ENCODE measurements around the gene OXT.
"Not testable (repeated sequence)": the region's sequence is repeated elsewhere in the genome, so short reads cannot be mapped to it uniquely, and the experiment has no call there.

Gene OXT

DNA sequence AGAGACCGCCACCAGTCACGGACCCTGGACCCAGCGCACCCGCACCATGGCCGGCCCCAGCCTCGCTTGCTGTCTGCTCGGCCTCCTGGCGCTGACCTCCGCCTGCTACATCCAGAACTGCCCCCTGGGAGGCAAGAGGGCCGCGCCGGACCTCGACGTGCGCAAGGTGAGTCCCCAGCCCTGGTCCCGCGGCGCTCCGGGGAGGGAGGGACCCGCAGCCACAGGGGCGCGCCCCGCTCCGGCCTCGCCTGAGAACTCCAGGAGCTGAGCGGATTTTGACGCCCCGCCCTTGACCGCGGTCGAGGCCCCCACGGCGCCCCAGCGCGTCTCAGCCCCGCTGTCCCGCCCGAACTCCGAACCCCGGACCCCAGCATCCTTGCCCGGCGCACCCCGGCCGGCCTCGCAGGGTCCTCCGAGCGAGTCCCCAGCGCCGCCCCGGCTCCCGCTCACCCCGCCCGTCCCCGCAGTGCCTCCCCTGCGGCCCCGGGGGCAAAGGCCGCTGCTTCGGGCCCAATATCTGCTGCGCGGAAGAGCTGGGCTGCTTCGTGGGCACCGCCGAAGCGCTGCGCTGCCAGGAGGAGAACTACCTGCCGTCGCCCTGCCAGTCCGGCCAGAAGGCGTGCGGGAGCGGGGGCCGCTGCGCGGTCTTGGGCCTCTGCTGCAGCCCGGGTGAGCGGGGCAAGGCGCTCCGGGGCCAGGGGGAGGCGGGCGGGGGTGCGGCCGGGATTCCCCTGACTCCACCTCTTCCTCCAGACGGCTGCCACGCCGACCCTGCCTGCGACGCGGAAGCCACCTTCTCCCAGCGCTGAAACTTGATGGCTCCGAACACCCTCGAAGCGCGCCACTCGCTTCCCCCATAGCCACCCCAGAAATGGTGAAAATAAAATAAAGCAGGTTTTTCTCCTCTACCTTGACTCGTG lies at the start of gene OXT:
Gene OXT (plus strand): TSS at position 11 of the 920 bp plus-strand sequence. CDS start 36 bp downstream, at position 47.
- no peak within 1 kb of the TSS; the same call in 1 of the 2 replicates for H3K4me3 ChIP-seq (ENCODE audit: low read depth, low read length)
- TF ChIP-seq, protein P1, sequence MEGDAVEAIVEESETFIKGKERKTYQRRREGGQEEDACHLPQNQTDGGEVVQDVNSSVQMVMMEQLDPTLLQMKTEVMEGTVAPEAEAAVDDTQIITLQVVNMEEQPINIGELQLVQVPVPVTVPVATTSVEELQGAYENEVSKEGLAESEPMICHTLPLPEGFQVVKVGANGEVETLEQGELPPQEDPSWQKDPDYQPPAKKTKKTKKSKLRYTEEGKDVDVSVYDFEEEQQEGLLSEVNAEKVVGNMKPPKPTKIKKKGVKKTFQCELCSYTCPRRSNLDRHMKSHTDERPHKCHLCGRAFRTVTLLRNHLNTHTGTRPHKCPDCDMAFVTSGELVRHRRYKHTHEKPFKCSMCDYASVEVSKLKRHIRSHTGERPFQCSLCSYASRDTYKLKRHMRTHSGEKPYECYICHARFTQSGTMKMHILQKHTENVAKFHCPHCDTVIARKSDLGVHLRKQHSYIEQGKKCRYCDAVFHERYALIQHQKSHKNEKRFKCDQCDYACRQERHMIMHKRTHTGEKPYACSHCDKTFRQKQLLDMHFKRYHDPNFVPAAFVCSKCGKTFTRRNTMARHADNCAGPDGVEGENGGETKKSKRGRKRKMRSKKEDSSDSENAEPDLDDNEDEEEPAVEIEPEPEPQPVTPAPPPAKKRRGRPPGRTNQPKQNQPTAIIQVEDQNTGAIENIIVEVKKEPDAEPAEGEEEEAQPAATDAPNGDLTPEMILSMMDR (IDR thresholded peaks at IDR 0.05; ENCODE audit: insufficient read depth, low read depth, low read length, missing control alignments), result no peak
- DNase-seq (ENCODE audit: low read depth), result no peak

DNA sequence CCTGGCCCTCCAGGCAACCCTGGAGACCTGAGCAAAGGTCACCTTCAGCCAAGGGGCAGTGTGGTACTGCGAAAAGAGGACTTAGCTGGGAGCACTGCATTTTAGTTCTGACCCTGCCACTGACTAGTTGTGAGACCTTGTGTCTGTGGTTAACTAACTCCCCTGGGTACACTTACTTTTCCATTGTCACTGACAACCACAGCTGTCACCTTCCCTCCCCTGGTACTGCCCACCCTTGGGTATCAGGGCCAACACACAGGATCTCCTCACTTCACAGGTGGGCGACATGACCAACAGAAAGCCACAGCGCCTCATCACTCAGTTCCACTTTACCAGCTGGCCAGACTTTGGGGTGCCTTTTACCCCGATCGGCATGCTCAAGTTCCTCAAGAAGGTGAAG lies 49.6 kb upstream of the OXT start:
- H3K4me3 ChIP-seq (ENCODE audit: low read depth, low read length), result no peak overlapping the region
- DNase-seq (ENCODE audit: low read depth), result no peak
- TF ChIP-seq, protein P1 (IDR thresholded peaks at IDR 0.05; ENCODE audit: insufficient read depth, low read depth, low read length, missing control alignments), result no peak

GRCh38 chr20:3022559-3023490 lies 48.6 kb upstream of the OXT start:
- not testable (repeated sequence) for H3K4me3 ChIP-seq (ENCODE audit: low read depth, low read length); DNase-seq (ENCODE audit: low read depth)

DNA sequence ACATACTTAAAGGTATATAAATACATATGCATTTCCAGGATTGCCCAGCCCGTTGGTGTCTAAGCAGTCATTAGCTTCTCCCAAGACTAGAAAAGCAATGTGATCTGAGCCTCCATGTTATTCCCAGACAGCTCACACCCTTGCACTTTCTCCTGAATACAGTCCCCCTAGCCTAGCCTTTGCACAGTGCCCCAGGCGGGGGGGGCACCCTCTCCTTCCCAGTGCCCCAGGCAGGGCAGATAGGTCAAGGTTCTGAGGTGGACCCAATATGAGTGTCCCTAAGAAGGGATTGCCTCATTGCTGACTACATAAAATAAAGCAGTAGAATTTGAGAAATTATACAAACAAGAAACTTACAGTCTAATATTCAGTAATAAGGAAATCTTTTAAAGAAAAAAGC lies 43.4 kb upstream of the OXT start:
- TF ChIP-seq, protein P1 (IDR thresholded peaks at IDR 0.05; ENCODE audit: insufficient read depth, low read depth, low read length, missing control alignments), result no peak
- DNase-seq (ENCODE audit: low read depth), result no peak
- no peak overlapping the region for H3K4me3 ChIP-seq (ENCODE audit: low read depth, low read length)

DNA sequence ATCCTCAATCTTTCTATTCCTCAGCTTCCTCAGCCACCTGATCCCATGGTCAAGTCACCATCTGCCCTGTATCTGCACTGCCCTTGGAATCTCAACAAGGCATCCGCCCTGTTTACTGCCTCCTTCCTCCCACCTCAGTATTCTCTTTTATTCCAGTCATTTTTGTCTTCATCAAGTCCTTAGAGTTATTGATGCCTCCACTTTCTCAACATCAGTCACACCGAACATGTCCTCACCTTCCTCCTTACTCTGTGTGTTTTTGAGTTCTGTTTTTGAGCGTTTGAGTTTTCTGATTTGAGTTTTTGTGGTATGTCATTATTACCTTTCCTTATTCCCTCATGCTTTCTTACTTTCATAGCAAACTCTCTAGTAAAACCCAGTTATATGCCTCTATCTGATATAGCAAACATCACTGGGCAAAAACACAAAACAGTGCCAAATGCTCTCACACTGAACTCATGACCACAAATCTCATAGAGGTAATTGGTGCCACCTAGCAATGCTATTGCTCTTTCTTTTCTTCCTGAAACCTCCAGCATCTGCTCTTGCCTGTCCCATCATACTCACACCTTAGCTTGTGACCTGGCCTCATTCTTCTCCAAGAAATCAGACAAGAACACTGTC lies 39.8 kb upstream of the OXT start:
- TF ChIP-seq, protein P1 (IDR thresholded peaks at IDR 0.05; ENCODE audit: insufficient read depth, low read depth, low read length, missing control alignments), result no peak
- H3K4me3 ChIP-seq (ENCODE audit: low read depth, low read length), result no peak overlapping the region
- no peak for DNase-seq (ENCODE audit: low read depth)

DNA sequence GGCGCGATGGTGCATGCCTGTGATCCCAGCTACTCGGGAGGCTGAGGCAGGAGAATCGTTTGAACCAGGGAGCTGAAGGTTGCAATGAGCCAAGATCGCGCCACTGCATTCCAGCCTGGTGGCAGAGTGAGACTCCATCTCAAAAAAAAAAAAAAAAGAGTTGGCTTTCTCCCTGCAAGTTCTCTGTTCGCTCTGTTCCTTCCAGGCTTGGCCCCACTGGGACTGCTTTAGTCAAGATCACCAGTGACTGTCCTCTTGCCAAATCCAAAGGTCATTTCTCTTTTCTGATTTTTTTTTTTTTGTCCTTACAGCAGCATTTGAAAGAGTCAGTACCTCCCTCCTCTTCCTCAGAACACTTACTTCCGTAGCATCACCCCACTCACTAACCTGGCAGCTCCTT lies 38.8 kb upstream of the OXT start:
- no peak for DNase-seq (ENCODE audit: low read depth)
- TF ChIP-seq, protein P1 (IDR thresholded peaks at IDR 0.05; ENCODE audit: insufficient read depth, low read depth, low read length, missing control alignments), result no peak
- H3K4me3 ChIP-seq (ENCODE audit: low read depth, low read length), result no peak overlapping the region

Data from GM12865 (cell line).